NB4 (cell line): Measurements from ENCODE around the gene MEF2C.

Experiments
- MYC ChIP-seq: IDR thresholded peaks from 2 replicates; pipeline ENCODE4 v1.6.1; 2011; ENCODE audit warnings: low read depth, low read length
- POLR2A ChIP-seq: IDR thresholded peaks from 2 replicates; pipeline ENCODE4 v1.6.1; 2011; ENCODE audit warnings: mild to moderate bottlenecking; ENCODE audit not compliant: insufficient read length; ENCODE audit errors: extremely low read depth
- TF ChIP-seq, protein P1 (sequence below): IDR thresholded peaks from one replicate; pipeline ENCODE4 v1.5.1; 2012; ENCODE audit warnings: low read depth, low read length

DNA sequence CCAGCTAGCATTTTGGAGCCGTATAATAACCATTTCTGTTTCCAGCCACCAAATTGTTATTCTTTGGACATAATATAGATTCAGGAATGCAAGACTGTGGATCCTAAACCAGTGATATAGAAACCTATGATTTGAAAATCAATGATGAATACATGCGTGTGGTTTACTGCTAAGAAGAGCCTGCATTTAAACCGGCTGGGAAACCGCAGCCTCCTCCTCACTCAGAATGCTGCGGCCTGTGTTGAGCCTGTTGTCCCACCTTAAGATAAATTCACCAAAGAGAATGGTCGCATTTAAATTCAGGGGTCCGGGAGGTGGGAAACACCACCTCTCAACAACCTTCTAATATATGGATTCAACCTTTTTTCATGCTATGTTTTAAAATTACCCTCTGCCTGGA, 148.0 kb downstream of the MEF2C start:
- TF ChIP-seq MYC, result no peak
- TF ChIP-seq POLR2A, result no peak
- TF ChIP-seq, protein P1, sequence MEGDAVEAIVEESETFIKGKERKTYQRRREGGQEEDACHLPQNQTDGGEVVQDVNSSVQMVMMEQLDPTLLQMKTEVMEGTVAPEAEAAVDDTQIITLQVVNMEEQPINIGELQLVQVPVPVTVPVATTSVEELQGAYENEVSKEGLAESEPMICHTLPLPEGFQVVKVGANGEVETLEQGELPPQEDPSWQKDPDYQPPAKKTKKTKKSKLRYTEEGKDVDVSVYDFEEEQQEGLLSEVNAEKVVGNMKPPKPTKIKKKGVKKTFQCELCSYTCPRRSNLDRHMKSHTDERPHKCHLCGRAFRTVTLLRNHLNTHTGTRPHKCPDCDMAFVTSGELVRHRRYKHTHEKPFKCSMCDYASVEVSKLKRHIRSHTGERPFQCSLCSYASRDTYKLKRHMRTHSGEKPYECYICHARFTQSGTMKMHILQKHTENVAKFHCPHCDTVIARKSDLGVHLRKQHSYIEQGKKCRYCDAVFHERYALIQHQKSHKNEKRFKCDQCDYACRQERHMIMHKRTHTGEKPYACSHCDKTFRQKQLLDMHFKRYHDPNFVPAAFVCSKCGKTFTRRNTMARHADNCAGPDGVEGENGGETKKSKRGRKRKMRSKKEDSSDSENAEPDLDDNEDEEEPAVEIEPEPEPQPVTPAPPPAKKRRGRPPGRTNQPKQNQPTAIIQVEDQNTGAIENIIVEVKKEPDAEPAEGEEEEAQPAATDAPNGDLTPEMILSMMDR, result no peak
